HepG2 (cell line): Measurements from ENCODE around the gene SUSD3. TPM values are rescaled to one million over a fixed set of nuclear protein-coding genes. Genes with fewer than 3 reads are reported as not detected.

ENCODE experiments used
- CBX2 ChIP-seq, 2 experiments: fragments of 200-600 bp in 1 of 2; sonication (generic); formaldehyde crosslinking in 1 of 2; IDR thresholded peaks; 2 replicates each; pipeline versions ENCODE4 v1.7.0 to v1.8.1; 2018 to 2022; ENCODE audit warnings: low read depth in 2 of 2, low read length in 1 of 2, mild to moderate bottlenecking in 1 of 2, missing genetic modification reagents in 1 of 2
- DR1 ChIP-seq: sonication (generic); formaldehyde crosslinking; IDR thresholded peaks from 2 replicates; pipeline ENCODE4 v1.8.0; 2021; ENCODE audit warnings: mild to moderate bottlenecking, missing genetic modification reagents, inconsistent platforms
- EHMT2 ChIP-seq: fragments of 200-600 bp; sonication (generic); IDR thresholded peaks from 2 replicates; pipeline ENCODE4 v1.7.0; 2017; ENCODE audit warnings: antibody characterized with exemption, low read depth, low read length, borderline replicate concordance
- EP300 ChIP-seq, 3 experiments: sonication (generic) in 1 of 3; formaldehyde crosslinking in 1 of 3; IDR thresholded peaks; 2 replicates each; pipeline versions ENCODE4 v1.5.1 to v1.6.1; 2011 to 2020; ENCODE audit warnings: low read depth in 2 of 3, low read length in 2 of 3, borderline replicate concordance in 1 of 3, improper control_type of control experiment in 1 of 3, mild to moderate bottlenecking in 1 of 3, missing genetic modification reagents in 1 of 3, moderate library complexity in 1 of 3
- HNF1A ChIP-seq, 2 experiments: sonication (generic) in 1 of 2; formaldehyde crosslinking in 1 of 2; IDR thresholded peaks; 2 replicates each; pipeline versions ENCODE4 v1.4.0 to v1.6.1; 2016 to 2020; ENCODE audit warnings: borderline replicate concordance in 1 of 2, low read depth in 1 of 2, mild to moderate bottlenecking in 1 of 2, missing genetic modification reagents in 1 of 2
- MNT ChIP-seq: fragments of 450-650 bp; IDR thresholded peaks from 2 replicates; pipeline ENCODE4 v1.6.1; 2016
- MTA1 ChIP-seq: sonication (generic); formaldehyde crosslinking; IDR thresholded peaks from 2 replicates; pipeline ENCODE4 v1.4.0; 2020; ENCODE audit warnings: missing genetic modification reagents, mild to moderate bottlenecking, borderline replicate concordance
- PHF8 ChIP-seq: sonication (generic); formaldehyde crosslinking; IDR thresholded peaks from 2 replicates; pipeline ENCODE4 v1.5.0; 2020; ENCODE audit warnings: missing genetic modification reagents
- SALL1 ChIP-seq: sonication (generic); formaldehyde crosslinking; IDR thresholded peaks from 2 replicates; pipeline ENCODE4 v1.8.0; 2022; ENCODE audit warnings: mild to moderate bottlenecking, missing genetic modification reagents
- SKI ChIP-seq: fragments of 450-650 bp; IDR thresholded peaks from one replicate; pipeline ENCODE4 v1.6.1; 2018; ENCODE audit warnings: mild to moderate bottlenecking; ENCODE audit not compliant: partially characterized antibody
- SNAPC2 ChIP-seq: sonication (generic); formaldehyde crosslinking; IDR thresholded peaks from 2 replicates; pipeline ENCODE4 v1.8.1; 2022; ENCODE audit warnings: mild to moderate bottlenecking, missing genetic modification reagents
- THAP8 ChIP-seq: sonication (generic); formaldehyde crosslinking; IDR thresholded peaks from 2 replicates; pipeline ENCODE4 v1.5.1; 2020; ENCODE audit warnings: missing genetic modification reagents, mild to moderate bottlenecking, borderline replicate concordance
- TRIM22 ChIP-seq: fragments of 450-650 bp; IDR thresholded peaks from 2 replicates; pipeline ENCODE4 v1.6.1; 2017
- ZMAT3 ChIP-seq: sonication (generic); formaldehyde crosslinking; conservative IDR thresholded peaks from 2 replicates; pipeline ENCODE4 v1.7.0; 2021; ENCODE audit warnings: missing genetic modification reagents
- ZNF232 ChIP-seq: sonication (generic); formaldehyde crosslinking; IDR thresholded peaks from 2 replicates; pipeline ENCODE4 v1.4.0; 2020; ENCODE audit warnings: missing genetic modification reagents, borderline replicate concordance
- ZNF331 ChIP-seq: sonication (generic); formaldehyde crosslinking; IDR thresholded peaks from 2 replicates; pipeline ENCODE4 v1.4.0; 2020; ENCODE audit warnings: missing genetic modification reagents
- ZNF414 ChIP-seq: sonication (generic); formaldehyde crosslinking; IDR thresholded peaks from 2 replicates; pipeline ENCODE4 v1.5.0; 2020; ENCODE audit warnings: missing genetic modification reagents
- ZSCAN12 ChIP-seq: sonication (generic); formaldehyde crosslinking; IDR thresholded peaks from 2 replicates; pipeline ENCODE4 v1.9.0; 2021; ENCODE audit warnings: mild to moderate bottlenecking, missing genetic modification reagents
- polyA plus RNA-seq, 8 experiments: library from polyadenylated mRNA; depleted of rRNA in 3 of 8; stranded (reverse) in 7 of 8; unstranded in 1 of 8; fragments of >200 nt; fragmentation: Illumina TruSeq in 4 of 8; extraction: Trizol in 4 of 8; gene quantifications; 2 replicates each; pipeline versions ENCODE4 v1.2.1 to v1.2.3, GENCODE V29; 2011 to 2016; ENCODE audit warnings: low read depth in 4 of 8, missing spikeins in 1 of 8, mixed read lengths in 1 of 8; ENCODE audit not compliant: insufficient read depth in 1 of 8
- total RNA-seq, 5 experiments: library from RNA; depleted of rRNA; stranded (reverse); fragments of >200 nt; fragmentation: Illumina TruSeq; extraction: Trizol; gene quantifications; 2 replicates each; pipeline ENCODE4 v1.2.3, GENCODE V29; 2016; ENCODE audit warnings: low read depth in 1 of 5

The SUSD3 gene
- total and polyA plus RNA-seq, 2 of the 13 experiments (the other 11 are each of a cell fraction or from before 2014, with no cell fraction given), result 7.0 to 9.1 TPM

- TF ChIP-seq THAP8, result no peak
- peak; percentile 66; the same call in 1 of the 2 replicates for TF ChIP-seq HNF1A (IDR thresholded peaks at IDR 0.05; ENCODE audit: low read depth)
- TF ChIP-seq HNF1A (CRISPR knock-in tag; IDR thresholded peaks at IDR 0.05; ENCODE audit: borderline replicate concordance), result peak; percentile 85; the same call in 1 of the 2 replicates
- TF ChIP-seq ZNF331 (CRISPR knock-in tag), result peak; percentile 98
- TF ChIP-seq EP300 (IDR thresholded peaks at IDR 0.05; ENCODE audit: low read depth in 2 of 2, low read length in 2 of 2), result peak in 1 of 2 experiments; percentile 53; a peak in 3 of 4 replicates
- TF ChIP-seq EP300 (CRISPR knock-in tag; IDR thresholded peaks at IDR 0.05; ENCODE audit: borderline replicate concordance), result no peak
- TF ChIP-seq PHF8, result no peak
- TF ChIP-seq MTA1 (CRISPR knock-in tag), result peak; percentile 83
- TF ChIP-seq MNT, result no peak
- TF ChIP-seq EHMT2, result no peak
- no peak; the same call in 1 of the 2 replicates for TF ChIP-seq DR1 (CRISPR knock-in tag)
- TF ChIP-seq ZSCAN12 (CRISPR knock-in tag), result no peak
- TF ChIP-seq ZNF414 (CRISPR knock-in tag), result no peak
- peak; percentile 47 for TF ChIP-seq SKI
- TF ChIP-seq CBX2 (IDR thresholded peaks at IDR 0.05; ENCODE audit: low read depth, low read length), result no peak
- TF ChIP-seq CBX2 (CRISPR knock-in tag; IDR thresholded peaks at IDR 0.05; ENCODE audit: low read depth), result no peak
- TF ChIP-seq ZNF232 (CRISPR knock-in tag), result no peak
- no peak for TF ChIP-seq SNAPC2 (CRISPR knock-in tag)
- no peak for TF ChIP-seq ZMAT3 (CRISPR knock-in tag)
- no peak for TF ChIP-seq TRIM22
- peak; percentile 76 for TF ChIP-seq SALL1
Observed at GRCh38 chr9:93061791-93062763, 3.6 kb downstream of the SUSD3 start (continued).
